ENCODE data around the gene BICD1.

Gene BICD1

DNA sequence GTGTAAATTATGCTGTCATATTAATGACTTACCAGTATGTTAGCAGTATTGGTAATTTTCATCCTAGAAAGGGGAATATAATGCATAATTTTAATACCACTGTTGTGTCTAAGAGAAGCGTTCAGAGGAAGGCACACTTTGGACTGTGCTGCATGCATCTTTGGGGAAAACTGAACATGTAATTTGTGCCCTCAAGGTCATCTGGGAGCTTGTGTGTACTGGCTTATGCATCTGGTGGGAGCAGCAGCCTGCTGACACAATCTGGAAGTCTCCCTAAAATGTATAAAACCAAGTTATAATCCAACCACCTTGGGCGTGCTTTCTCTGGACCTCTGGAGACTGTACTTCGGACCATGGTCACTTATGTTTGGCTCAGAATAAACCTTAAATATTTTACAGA is 306.8 kb downstream of the BICD1 start:
- TF ChIP-seq, protein P1, sequence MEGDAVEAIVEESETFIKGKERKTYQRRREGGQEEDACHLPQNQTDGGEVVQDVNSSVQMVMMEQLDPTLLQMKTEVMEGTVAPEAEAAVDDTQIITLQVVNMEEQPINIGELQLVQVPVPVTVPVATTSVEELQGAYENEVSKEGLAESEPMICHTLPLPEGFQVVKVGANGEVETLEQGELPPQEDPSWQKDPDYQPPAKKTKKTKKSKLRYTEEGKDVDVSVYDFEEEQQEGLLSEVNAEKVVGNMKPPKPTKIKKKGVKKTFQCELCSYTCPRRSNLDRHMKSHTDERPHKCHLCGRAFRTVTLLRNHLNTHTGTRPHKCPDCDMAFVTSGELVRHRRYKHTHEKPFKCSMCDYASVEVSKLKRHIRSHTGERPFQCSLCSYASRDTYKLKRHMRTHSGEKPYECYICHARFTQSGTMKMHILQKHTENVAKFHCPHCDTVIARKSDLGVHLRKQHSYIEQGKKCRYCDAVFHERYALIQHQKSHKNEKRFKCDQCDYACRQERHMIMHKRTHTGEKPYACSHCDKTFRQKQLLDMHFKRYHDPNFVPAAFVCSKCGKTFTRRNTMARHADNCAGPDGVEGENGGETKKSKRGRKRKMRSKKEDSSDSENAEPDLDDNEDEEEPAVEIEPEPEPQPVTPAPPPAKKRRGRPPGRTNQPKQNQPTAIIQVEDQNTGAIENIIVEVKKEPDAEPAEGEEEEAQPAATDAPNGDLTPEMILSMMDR (IDR thresholded peaks at IDR 0.05; ENCODE audit: control insufficient read depth, extremely low read depth, insufficient read depth): no peak
- no peak overlapping the region for H3K4me3 ChIP-seq (ENCODE audit: low read depth, low read length)
- no peak for DNase-seq (ENCODE audit: low read depth)

DNA sequence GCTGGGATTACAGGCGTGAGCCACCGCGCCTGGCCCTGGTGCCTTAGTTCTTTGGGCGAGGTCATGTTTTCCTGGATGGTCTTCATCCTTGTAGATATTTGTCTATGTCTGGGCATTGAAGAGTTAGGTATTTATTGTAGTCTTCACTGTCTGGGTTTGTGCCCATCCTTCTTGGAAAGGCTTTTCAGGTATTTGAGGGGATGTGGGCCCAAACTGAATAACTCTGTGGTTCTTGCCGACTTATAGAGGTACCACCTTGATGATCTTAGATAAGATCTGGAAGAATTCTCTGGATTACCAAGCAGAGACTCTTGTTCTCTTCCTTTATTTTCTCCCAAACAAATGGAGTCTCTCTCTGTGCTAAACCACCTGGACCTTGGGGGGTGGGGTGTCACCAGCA is 311.6 kb downstream of the BICD1 start:
- no peak overlapping the region for H3K4me3 ChIP-seq (ENCODE audit: low read depth, low read length)
- TF ChIP-seq, protein P1 (IDR thresholded peaks at IDR 0.05; ENCODE audit: control insufficient read depth, extremely low read depth, insufficient read depth): no peak
- no peak for DNase-seq (ENCODE audit: low read depth)

DNA sequence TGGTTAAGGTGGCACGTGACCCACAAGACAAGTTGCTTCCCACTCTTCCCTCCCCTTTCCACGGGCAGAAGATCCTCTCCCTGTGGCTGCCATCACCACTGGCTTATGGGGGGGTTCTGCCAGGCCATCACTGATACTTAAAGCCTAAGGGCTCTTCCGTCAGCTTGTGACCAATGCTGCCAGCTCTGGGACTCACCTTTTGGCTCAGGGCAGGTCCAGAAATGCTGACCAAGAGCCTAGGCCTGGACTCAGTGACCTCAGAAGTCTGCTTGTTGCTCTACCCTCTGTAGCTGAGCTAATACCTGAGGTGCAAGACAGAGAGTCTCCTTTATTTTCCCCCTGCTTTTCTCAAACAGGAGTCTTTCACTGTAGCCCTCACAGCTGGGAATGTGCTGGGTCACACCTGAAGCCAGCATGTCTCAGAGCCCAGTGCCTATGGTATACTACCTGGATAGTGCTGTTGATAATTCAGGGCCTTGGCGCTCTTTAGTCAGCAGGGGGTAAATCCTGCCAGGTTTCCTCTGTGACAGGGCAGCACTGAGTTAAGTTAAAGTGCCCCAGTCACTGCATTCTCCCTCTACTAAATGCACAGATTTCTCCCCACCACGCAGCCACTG is 312.4 kb downstream of the BICD1 start:
- DNase-seq (ENCODE audit: low read depth): no peak
- no peak overlapping the region for H3K4me3 ChIP-seq (ENCODE audit: low read depth, low read length)
- TF ChIP-seq, protein P1 (IDR thresholded peaks at IDR 0.05; ENCODE audit: control insufficient read depth, extremely low read depth, insufficient read depth): no peak

DNA sequence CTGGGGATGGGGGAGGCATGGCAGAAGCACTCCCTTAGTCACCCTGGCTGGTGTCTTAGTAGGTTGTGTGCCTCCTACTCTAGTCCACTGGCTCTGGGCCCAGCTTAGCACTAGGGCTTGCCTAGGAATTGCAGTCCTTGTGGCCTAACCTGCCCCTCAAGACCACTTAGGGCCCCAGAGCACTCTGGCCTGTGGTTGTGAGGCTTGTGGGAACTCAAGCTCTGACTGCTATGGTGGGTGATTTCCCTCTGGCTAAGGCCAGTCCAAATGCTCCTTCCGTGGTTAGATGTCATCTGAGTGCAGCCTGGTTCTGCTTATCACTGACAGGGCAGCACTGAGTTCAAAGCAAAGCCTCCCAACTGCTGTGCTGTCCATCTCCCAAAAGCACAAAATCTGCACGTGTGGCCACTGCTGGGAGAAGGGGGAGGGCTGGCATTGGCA is 312.9 kb downstream of the BICD1 start:
- H3K4me3 ChIP-seq (ENCODE audit: low read depth, low read length): no peak overlapping the region
- TF ChIP-seq, protein P1 (IDR thresholded peaks at IDR 0.05; ENCODE audit: control insufficient read depth, extremely low read depth, insufficient read depth): no peak
- DNase-seq (ENCODE audit: low read depth): no peak

DNA sequence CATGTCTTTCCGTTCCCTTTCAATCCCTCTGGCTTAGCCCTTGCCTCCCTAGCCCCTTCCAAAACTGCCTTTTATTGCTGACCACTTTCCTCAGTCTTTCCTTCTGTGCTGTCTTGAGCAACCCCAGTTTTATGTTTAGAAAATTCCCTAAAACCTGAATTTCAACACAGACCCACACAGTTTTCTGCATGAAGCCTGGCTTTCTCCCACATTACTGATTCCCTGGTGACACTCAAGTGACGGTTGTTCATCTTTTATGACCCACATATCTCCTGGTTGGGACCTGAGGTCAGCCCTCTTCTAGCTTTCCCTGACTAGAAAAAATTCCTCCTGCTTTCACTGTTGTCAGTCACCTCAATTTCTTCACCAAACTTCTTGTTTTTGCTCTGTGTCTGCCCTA is 313.7 kb downstream of the BICD1 start:
- DNase-seq (ENCODE audit: low read depth): no peak
- no peak overlapping the region for H3K4me3 ChIP-seq (ENCODE audit: low read depth, low read length)
- TF ChIP-seq, protein P1 (IDR thresholded peaks at IDR 0.05; ENCODE audit: control insufficient read depth, extremely low read depth, insufficient read depth): no peak

DNA sequence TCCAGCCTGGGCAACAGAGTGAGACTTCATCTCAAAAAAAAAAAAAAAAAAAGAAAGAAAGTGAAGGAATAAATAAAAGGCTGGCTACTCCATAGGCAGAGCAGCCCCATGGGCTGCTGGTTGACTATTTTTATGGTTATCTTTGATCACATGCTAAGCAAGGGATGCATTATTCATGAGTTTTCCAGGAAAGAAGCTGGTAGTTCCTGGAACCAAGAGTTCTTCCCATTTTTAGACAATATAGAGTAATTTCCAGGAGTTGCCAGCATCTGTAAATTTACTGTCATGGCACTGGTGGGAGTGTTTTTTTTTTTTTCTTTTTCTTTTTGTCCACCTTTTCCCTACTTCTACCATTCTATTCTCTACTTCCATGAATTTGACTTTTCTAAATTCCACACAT is 316.9 kb downstream of the BICD1 start:
- no peak for DNase-seq (ENCODE audit: low read depth)
- TF ChIP-seq, protein P1 (IDR thresholded peaks at IDR 0.05; ENCODE audit: control insufficient read depth, extremely low read depth, insufficient read depth): no peak
- no peak overlapping the region for H3K4me3 ChIP-seq (ENCODE audit: low read depth, low read length)

DNA sequence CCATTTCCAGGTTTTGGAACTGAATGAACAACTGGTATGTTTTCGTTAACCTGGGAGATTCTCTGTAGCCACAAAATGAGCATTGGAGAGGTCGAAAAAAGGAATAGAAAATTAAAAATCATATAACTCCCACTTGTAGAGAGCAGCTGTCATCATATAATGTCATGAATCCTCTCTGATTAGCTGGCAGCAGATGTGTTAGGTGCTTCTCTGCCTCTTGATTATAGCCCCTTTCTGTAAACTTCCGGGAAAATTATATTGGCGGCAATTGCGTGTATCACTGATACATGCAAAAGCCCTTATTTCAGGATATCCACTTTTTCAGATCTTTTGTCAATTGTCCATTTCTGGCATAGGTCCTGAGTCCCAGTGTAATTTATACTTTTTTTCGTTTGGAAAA is 324.4 kb downstream of the BICD1 start:
- DNase-seq (ENCODE audit: low read depth): no peak
- H3K4me3 ChIP-seq (ENCODE audit: low read depth, low read length): no peak overlapping the region
- TF ChIP-seq, protein P1 (IDR thresholded peaks at IDR 0.05; ENCODE audit: control insufficient read depth, extremely low read depth, insufficient read depth): no peak
